Skin epidermis (tissue), 12 donors: ENCODE data around the gene CCDC63.

Experiments
- H3K27ac ChIP-seq, 21 experiments: fragments of 200-600 bp; sonication (generic) in 11 of 21; one replicate each; pipeline ENCODE4 v1.5.0; 2020; ENCODE audit warnings: mild to moderate bottlenecking in 3 of 21, inconsistent platforms in 2 of 21, moderate library complexity in 2 of 21
- H3K4me3 ChIP-seq, 7 experiments: fragments of 200-600 bp; sonication (generic) in 2 of 7; one replicate each; pipeline ENCODE4 v1.5.0; 2020; ENCODE audit warnings: inconsistent platforms in 2 of 7, mild to moderate bottlenecking in 2 of 7, moderate library complexity in 1 of 7

Gene CCDC63

GRCh38 chr12:110874351-110874750 is 27.6 kb downstream of the CCDC63 start:
- Histone ChIP-seq H3K4me3 (no peak overlapping the region), H3K27ac (no peak overlapping the region)

GRCh38 chr12:110874781-110875180 is 28.0 kb downstream of the CCDC63 start:
- Histone ChIP-seq H3K27ac (no peak overlapping the region), H3K4me3 (no peak overlapping the region)

- Histone ChIP-seq H3K4me3 (no peak overlapping the region), H3K27ac (no peak overlapping the region)
These were observed 33.9 kb downstream of the CCDC63 start for GRCh38 chr12:110880651-110881050.

GRCh38 chr12:110883251-110883650 is 36.5 kb downstream of the CCDC63 start:
- H3K27ac ChIP-seq = no peak overlapping the region
- H3K4me3 ChIP-seq = no peak overlapping the region

GRCh38 chr12:110885152-110885840 is 38.5 kb downstream of the CCDC63 start:
- H3K27ac ChIP-seq = no peak overlapping the region

GRCh38 chr12:110888256-110888991 is 41.6 kb downstream of the CCDC63 start:
- peak overlapping the region in 4 of 7 experiments; percentile 21 to 46 (median 37) for H3K4me3 ChIP-seq
- H3K27ac ChIP-seq = peak overlapping the region in 2 of 21 experiments; percentile 11 to 67

More at GRCh38 chr12:110885152-110885840, 38.5 kb downstream of the CCDC63 start:
- no peak overlapping the region for H3K4me3 ChIP-seq

GRCh38 chr12:110889361-110889760 is 42.6 kb downstream of the CCDC63 start:
- no peak overlapping the region for H3K27ac ChIP-seq
- no peak overlapping the region for H3K4me3 ChIP-seq

GRCh38 chr12:110893956-110894355 is 47.2 kb downstream of the CCDC63 start:
- H3K4me3 ChIP-seq = no peak overlapping the region

GRCh38 chr12:110896559-110896958 is 49.8 kb downstream of the CCDC63 start:
- no peak overlapping the region for H3K4me3 ChIP-seq
- H3K27ac ChIP-seq = no peak overlapping the region

More at GRCh38 chr12:110893956-110894355, 47.2 kb downstream of the CCDC63 start:
- H3K27ac ChIP-seq = no peak overlapping the region

GRCh38 chr12:110901401-110901800 is 54.6 kb downstream of the CCDC63 start:
- Histone ChIP-seq H3K27ac (no peak overlapping the region), H3K4me3 (no peak overlapping the region)

- H3K4me3 ChIP-seq = no peak overlapping the region
These were observed 56.7 kb downstream of the CCDC63 start for GRCh38 chr12:110903511-110903910.

GRCh38 chr12:110906083-110906482 is 59.3 kb downstream of the CCDC63 start:
- Histone ChIP-seq H3K4me3 (no peak overlapping the region), H3K27ac (no peak overlapping the region)

More at GRCh38 chr12:110903511-110903910, 56.7 kb downstream of the CCDC63 start:
- H3K27ac ChIP-seq = no peak overlapping the region

- Histone ChIP-seq H3K4me3 (no peak overlapping the region), H3K27ac (no peak overlapping the region)
These were observed 59.7 kb downstream of the CCDC63 start for GRCh38 chr12:110906516-110906915.

GRCh38 chr12:110906985-110907384 is 60.2 kb downstream of the CCDC63 start:
- no peak overlapping the region for H3K27ac ChIP-seq

GRCh38 chr12:110907583-110907982 is 60.8 kb downstream of the CCDC63 start:
- no peak overlapping the region for H3K27ac ChIP-seq

More at GRCh38 chr12:110906985-110907384, 60.2 kb downstream of the CCDC63 start:
- no peak overlapping the region for H3K4me3 ChIP-seq

GRCh38 chr12:110908377-110909152 is 61.8 kb downstream of the CCDC63 start:
- H3K27ac ChIP-seq = no peak overlapping the region

More at GRCh38 chr12:110907583-110907982, 60.8 kb downstream of the CCDC63 start:
- no peak overlapping the region for H3K4me3 ChIP-seq

GRCh38 chr12:110912263-110912662 is 65.5 kb downstream of the CCDC63 start:
- no peak overlapping the region for H3K27ac ChIP-seq
- no peak overlapping the region for H3K4me3 ChIP-seq

More at GRCh38 chr12:110908377-110909152, 61.8 kb downstream of the CCDC63 start:
- H3K4me3 ChIP-seq = no peak overlapping the region

GRCh38 chr12:110913119-110914056 is 66.6 kb downstream of the CCDC63 start:
- Histone ChIP-seq H3K27ac (no peak overlapping the region), H3K4me3 (no peak overlapping the region)

GRCh38 chr12:110916295-110916875 is 69.6 kb downstream of the CCDC63 start:
- Histone ChIP-seq H3K4me3 (no peak overlapping the region), H3K27ac (no peak overlapping the region)
